SK-N-MC (cell line): ENCODE results near the gene CLEC2D.

Experiments used
- EZH2 ChIP-seq: fragments of 200-600 bp; sonication (generic); IDR thresholded peaks from one replicate; pipeline ENCODE4 v1.6.1; 2017; ENCODE audit warnings: antibody characterized with exemption
- POLR2AphosphoS5 ChIP-seq: IDR thresholded peaks from 2 replicates; pipeline ENCODE4 v1.6.1; 2012; ENCODE audit warnings: mild to moderate bottlenecking, low read depth, low read length, borderline replicate concordance

GRCh38 chr12:9700606-9700956 lies 31.1 kb downstream of the CLEC2D start:
- TF ChIP-seq POLR2AphosphoS5: no peak
- no peak for TF ChIP-seq EZH2
